Measurements from ENCODE around the gene KNDC1.

KNDC1 gene

DNA sequence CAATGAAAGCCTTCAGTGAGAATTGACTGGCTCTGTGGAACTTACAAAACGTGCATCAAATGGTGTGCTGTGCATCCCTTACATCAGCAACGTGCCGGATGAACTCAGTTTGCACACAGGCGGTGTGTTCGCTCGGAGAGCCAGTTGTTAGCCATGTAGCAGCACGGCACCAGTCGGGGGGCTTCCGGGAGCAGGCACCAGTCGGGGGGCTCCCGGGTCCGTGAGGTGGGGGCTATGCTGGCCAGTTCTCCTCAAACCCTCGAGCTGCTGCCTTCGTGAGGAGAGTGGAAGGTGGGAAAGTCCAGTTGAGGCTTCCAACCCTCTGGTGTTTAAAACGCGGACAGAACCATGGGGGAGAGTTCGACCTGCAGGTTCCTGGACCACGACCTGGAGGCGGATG lies 35.1 kb downstream of the KNDC1 start:
- no peak for DNase-seq

DNA sequence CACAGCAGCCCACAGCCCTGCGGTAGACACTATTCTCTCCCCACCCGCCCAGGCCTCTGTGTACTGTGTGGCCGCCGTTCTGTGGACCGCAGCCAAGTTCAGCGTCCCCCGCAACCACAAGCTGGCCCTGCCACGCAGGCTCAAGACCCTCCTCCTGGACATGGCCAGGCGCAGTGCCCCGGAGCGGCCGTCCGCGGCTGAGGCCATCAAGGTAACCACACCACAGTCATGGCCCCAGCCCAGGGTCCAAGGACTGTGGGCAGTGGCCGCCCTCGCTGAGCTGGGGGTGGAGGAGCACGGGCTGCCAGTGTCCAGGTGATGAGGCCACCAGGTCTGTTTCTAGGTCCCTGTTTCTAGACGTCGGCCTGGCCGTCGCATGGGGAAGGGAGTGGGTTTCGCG lies 35.6 kb downstream of the KNDC1 start:
- no peak for DNase-seq

DNA sequence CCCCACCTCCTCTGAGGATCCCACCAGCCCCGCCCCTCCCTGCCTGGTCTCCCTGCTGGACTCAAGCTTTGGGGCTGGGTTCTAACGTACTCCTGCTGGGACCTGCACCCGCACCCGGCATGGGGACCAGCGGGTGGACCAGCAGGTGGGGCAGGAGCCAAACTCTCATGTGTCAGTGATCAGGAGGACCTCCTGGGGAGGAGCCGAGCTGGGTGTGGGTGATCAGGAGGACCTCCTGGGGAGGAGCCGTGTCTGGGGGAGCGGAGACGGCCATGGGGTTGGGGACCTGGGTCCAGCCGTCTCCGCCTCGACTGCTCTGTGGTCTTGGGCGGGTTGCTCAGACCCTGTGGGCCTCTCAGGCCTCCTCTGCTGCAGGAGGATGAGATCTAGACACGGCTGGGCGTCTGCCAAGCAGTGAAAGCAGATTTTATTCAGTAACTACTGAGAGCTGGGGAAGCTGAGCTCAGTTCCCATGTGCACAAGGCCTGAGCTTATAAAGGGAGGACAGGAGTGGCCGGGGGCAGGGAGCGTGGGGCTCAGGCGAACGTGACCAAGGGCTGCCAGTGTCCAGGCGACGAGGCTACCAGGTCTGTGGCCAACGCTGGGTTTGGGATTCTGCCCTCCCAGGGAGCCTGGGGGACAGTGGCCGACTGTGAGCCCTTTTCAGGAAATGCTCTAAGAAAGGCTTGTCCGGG lies 36.3 kb downstream of the KNDC1 start:
- no peak for DNase-seq

DNA sequence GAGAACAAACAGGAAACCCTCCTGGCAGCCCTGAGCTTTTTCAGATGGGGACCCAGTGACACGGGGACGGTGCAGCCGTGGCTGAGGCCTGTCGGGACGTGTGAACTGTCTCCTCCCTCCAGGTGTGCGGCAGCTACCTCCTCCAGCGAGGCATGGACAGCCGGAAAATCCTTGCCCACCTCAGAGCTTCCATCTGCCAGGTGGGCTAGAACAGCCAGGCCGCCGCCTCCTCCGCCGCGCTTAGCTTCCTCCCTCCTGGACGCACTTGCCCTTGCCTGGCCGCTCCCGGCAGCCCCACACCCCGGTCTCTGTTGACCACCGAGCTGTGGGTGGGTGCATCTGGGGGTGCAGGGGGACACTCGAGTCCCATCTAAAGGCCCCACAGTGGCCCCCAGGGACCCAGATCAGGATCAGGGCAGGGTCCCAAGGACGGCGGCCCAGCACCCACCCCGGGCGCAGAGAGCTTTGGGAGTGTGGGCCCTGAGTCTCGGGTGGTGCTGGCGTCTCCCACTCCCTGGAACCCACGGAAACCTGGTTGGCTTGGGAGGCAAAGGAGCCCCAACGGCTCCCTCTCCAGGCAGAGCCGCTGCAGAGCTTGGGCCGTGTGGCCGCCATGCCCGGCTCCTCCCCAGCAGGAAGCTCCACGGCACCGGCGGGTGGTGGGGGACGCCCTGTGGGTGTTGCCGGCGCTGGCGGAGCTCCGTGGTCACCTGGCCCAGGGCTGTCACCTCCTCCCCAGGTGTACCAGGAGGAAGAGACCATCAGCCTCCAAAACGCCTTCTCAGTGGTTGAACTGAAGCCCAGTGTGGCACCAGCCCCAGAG lies 37.1 kb downstream of the KNDC1 start:
- DNase-seq = no peak

DNA sequence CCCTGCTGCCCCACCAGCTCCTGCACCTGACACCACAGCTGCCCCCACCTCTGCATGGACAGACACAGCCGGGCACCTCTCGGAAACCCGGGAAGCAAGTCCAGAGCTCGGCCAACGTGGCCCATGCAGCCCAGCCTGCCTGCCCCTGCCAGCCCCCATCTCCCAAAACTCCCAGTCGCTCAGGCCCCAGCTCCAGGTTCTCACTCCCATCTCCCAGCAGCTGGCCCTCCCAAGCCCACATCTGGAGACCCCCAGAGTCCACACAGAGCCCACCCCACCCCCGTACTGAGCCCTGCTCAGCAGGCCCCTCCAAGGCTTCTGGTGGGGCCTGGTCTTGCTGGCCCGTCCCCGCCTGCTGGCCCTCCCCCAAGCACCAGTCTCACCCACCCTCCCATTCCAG lies 37.8 kb downstream of the KNDC1 start:
- no peak for DNase-seq

DNA sequence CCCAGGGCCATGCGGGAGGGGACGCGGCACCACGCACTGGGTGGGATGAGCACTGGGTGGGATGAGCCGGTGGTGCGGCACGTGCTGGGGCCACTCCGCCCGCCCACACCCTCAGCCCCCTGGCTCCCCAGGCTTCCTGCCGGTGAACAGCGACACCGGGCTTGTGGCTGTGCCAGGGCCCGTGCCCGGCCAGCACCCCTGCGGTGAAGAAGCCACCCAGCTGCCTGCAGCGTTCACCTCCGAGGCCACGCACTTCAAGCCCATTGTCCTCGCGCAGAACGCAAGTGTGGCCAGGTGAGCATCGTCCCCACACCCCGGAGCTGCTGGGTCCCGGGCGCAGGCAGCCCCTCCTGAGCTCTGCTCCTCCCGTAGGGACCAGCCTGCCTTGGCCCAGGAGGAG lies 38.2 kb downstream of the KNDC1 start:
- no peak for DNase-seq

DNA sequence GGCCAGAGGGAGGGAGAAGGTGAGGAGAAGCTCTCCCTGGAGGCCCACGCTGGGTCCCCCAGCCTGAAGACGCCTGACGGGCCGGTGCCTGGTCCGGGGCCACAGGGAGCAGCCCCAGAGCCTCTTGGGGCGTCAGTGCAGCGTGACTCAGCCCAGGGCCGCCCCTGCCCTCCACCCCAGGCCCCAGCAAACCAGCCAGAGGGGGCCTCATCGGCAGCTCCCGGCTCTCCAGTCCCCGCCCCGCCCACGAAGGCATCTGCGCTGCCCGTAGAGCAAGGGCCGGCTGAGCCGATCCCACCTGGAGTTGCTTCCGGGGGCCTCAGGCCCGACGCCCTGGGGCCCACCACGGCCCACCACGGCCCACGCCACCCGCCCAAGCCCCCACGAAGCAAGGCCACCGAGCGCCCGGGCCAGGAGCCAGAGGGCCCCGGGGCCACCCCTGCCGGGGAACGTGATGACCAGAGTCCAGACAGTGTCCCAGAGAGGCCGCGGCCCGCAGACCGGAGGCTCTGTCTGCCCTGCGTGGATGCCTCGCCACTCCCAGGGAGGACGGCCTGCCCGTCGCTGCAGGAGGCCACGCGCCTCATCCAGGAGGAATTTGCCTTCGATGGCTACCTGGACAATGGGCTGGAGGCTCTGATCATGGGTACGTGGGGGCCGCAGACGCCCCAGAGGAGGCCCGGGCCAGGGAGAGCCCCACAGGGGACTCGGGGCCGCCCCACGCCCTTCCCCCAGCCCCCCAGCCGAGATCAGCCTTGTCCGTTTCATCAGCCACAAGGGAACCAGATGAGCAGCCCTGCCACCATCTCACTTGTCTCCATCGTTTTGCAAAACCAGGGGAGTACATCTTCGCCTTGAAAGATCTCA lies 38.8 kb downstream of the KNDC1 start:
- DNase-seq = no peak

DNA sequence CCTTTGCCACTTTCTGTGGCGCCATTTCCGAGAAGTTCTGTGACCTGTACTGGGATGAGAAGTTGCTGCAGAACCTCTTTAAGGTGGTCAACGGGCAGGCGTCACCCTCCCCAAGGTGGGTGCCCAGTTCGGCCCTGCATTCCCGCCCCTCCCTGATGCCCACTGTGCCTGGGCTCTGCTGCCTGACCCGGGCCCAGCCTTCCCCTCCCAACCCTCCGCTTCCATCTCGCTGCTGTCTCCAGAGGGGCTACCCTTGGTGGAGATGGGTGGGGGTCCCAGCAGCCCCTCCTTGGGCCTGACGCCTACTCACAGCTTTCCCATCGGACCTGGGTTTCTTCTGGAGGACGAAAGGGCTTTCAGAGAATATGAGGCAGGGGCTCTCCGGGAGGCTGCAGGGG lies 39.5 kb downstream of the KNDC1 start:
- no peak for DNase-seq

DNA sequence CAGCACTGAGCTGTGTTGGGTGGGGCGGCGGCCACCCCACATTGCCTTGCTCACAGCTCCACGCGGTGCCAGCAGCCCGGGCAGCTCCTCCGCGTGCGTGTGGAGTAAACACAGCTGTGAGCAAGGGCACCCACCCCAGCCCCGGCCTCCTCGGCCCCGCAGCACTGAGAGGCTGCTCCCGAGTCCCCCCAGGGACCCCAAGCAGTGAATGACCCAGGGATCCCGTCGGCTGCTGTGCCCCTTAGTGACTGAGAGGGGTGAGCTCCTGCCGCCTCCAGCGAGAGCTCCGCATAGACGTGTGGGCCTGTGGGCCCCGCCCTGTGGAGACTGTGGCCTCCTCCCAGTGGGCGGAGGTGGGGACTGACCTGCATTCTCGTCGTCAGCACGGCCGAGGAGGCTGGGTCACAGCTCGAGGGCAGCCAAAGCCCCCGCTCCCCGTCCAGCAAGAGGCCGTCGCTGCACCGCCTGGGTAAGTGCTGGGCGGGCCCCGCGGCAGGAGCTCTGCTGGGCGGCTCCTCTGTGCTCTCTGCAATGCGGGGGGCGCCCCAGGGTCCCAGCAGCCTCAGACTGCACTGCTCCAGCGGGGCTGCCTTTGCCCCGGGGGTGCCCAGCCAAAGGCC lies 40.1 kb downstream of the KNDC1 start:
- no peak for DNase-seq

DNA sequence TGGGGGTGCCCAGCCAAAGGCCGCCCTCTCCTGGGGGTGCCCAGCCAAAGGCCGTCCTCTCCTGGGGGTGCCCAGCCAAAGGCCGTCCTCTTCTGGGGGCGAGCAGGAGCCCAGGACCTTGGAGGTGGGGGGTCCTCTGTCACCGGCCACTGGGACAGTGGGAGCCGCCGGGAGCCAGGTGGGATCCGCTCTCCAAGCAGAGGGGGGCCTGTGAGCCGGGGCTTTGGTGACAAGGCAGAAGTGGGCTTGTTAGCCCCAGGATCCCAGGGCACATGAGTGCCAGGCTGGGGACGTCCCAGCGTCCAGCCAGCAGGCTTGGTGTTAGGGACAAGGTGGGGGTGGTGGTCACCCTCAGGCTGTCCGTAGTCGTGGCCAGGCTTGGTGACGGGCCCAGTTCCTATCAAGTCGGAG lies 40.6 kb downstream of the KNDC1 start:
- no peak for DNase-seq

DNA sequence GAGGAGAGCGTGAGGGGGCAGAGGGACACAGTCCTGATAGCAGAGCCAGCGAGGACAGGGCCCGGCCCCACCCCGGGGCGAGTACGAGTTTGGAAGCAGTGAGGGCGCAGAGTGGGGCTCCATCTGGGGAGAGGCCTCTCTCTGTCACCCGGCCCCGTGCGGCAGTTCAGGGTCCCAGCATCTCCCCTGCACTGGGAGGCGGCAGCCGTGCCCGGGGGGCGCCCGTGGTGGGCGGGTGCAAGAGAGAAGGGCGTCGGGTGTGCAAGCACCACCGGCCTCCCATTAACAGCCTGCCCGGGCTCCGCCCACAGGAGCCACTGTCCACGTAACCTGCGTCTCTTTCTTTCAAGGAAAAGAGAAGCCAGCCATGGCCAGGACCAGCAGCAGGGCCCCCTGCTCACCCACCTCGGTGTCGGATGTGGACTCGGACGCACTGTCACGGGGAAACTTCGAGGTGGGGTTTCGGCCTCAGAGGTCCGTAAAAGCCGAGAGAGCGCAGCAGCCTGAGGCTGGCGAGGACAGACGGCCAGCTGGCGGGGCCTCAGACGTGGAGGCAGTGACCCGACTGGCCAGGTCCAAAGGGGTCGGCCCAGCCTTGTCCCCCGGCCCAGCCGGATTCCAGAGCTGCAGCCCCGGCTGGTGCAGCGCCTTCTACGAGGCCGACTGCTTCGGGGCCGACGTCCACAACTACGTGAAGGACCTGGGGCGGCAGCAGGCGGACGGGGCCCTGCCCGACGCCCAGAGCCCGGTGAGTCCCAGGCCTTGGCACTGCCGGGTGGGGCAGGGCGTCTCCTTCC lies 41.3 kb downstream of the KNDC1 start:
- no peak for DNase-seq

DNA sequence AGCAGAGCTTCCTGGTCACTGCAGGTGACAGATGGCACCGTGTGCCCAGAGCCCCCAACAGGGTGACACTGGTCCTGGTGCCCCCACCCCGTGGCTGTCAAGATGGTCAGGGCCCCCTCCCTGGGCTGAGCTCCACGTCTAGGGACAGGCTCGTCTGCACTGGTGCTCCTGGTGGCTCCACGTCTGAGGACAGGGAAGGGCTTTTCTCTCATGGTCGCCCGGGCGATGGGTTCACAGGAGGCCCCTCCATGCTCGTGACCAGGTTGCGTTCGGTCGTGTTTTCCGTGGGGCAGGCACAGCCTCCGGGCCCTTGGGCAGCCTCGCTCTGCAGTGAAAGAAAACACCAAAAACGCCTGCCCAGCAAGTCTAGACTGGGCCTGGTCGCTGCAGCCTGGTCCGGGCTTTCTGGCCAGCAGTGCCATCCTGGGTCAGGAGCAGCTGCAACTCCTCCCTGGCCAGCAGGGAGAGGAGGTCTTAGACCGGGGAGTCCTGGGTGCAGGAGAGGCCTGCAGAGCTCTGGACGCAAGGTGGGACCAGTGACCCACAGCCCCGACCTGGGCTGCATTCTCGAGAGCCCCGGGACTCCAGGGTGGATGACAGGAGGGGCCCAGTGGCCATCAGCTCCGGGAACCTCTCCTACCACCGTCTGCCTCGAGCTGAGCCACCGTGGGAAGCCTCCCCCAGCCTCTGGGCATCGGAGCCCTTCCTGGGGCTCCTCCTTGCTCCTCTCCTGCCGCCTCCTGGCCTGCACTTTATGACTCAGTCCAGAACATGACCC lies 42.1 kb downstream of the KNDC1 start:
- DNase-seq = no peak

DNA sequence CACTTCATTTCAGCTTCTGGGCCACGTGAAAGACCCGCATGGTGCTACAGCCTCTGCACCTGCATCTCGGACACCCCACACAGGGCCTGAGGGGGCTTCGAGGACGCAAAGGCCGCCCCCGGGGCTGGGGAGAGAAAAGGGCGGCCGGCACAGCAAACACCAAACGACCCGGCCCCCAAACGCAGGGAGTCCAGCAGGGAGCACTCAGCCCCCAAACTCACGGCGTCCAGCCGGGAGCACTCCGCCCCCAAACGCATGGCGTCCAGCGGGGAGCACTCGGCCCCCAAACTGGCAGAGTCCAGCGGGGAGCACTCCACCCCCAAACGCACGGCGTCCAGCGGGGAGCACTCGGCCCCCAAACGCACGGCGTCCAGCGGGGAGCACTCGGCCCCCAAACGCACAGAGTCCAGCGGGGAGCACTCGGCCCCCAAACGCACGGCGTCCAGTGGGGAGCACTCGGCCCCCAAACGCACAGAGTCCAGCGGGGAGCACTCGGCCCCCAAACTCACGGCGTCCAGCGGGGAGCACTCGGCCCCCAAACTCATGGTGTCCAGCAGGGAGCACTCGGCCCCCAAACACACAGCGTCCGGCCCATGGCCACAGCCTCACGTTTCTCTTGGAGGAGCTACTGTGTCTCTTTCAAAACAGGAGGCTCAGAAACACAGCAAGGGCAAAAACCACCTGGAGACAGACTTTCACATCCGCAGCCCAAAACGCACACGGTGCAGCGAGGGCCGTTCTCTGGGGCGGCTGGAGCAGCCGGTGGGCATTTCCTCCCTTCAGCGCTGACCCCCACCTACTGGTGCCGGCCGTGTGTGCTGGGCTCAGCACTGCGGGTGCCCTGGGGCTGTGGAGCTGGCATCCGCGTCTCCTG lies 43.0 kb downstream of the KNDC1 start:
- DNase-seq = no peak

DNA sequence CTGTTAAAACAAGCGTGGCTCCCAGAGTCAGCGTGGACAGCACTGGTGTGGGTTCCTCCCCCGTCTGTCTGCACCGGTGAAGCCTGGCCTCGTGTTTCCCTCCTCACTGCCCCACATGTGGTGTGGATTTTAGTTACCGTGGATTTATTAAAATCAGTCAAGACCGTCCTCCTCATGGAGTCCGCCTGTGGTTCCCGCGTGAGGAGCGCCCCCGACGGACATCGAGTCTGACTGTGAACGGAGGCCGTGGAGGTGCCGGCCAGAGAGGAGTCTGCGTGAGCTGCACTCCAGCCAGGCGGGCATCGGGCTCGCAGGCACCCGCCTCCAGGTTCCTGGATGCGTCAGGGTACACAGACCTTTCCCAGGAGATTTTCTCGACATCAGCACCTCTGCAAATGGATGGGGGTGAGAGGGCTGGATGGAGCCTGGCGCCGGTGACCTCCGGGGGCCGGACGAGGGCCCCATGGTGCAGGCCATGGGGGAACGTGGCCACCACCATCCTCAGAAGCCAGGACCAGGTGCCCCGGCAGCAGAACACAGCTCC lies 43.7 kb downstream of the KNDC1 start:
- DNase-seq = no peak

DNA sequence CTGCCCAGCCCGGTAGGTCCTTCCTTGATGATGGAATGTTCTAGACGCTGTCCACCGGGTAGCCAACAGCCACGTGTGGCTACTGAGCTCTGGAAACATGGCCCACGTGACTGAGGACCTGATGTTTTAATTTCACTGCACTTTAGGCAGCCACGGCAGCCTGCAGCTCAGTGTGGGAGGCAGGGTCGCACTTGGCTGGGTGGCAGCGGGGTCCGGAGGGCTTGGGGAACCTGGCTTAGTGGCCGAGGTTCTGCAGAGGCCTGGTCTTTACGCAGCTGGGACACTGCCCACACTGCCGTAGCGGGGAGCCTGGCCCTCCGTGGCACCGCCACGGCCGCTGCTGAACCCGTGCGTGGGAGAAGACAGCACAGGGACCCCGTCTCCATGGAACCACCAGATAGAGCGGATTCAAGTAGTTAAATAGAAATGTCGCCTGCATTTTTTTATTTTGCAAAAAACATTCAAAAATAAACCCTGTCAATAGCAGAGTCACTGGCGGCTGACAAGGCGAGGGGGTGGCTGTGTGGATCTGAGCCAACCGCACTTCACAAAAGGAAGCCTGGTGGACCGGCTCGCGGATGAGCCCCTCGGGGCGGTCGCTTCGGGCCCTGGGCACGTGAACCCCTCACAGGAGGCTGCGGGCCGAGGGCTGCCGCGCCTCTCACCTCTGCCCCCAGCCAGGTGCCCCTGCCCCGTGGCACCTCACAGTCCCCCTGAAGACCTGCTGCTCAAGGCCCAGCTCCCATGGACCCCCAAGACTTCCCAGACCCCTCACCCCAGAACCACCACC lies 44.4 kb downstream of the KNDC1 start:
- DNase-seq = no peak

DNA sequence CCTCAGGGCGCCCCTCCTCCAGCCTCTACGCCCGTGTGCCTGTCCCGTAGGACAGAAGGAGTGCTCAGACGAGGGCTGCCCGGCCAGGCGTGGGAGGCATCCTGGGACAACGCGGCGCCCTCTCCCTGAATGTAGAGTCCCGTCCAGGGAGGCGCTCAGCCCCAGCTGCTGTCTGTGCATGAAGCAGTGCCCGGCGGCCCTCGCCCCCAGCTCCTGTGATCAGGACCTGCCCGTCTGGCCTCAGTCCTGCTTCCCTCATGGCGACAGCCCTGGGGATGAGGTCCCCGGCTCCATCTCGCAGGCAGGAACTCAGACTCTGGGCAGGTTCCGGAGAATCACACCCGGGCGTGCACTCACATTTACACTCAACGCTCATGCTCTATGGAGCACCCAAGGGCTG lies 45.1 kb downstream of the KNDC1 start:
- DNase-seq = no peak

DNA sequence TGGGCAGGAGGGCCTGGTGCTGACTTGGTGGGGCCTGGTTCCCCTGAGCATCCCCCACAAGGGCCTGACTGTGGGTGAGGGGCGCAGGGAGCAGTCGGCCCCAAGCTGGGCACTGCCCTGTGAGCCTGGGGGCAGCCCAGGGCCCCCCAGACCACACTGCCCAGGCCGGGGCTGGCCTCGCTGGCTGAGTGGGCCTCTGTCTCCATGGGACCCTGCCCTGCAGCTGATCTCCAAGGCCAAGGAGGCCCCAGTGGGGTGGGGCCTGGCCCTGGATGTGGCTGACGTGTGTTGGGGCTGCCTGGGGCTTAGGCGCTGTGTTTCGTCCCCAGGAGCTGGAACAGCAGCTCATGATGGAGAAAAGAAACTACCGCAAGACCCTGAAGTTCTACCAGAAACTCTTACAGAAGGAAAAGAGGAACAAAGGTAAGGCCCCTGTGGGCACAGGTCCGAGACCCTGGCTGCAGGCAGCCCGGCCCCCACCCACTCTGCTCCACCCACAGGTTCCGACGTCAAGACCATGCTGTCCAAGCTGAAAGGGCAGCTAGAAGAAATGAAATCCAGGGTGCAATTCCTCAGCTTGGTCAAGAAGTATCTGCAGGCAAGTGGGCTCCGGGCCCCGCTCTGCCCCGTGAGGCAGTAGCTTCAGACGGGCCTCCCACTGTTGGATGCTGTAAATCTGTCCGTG lies 46.5 kb downstream of the KNDC1 start:
- DNase-seq = no peak

DNA sequence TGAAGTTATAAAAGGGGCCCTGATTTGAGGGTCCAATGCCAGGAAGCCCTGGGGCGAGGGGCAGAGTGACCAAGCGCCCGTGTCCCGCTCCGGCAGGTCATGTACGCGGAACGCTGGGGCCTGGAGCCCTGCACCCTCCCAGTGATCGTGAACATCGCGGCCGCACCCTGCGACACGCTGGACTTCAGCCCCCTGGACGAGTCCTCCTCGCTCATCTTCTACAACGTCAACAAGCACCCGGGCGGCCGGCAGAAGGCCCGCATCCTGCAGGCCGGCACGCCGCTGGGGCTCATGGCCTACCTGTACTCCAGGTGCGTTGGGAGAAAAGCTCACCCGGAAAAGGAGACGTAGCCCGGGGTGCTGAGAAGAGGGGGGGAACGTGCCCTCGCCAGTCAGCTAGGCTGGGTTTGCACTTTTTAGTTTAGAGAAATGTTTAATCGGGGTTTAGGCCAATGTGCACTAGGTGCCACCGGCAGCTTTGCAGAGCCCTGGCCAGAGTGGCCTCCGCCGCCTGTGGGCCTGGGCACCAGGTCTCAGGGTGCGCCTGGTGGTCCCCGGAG lies 47.1 kb downstream of the KNDC1 start:
- no peak for DNase-seq
